HepG2 (cell line): ENCODE measurements around the gene RABGAP1L. TPM values are rescaled to one million over a fixed set of nuclear protein-coding genes. Genes with fewer than 3 reads are reported as not detected.

Experiments
- ATRX ChIP-seq: sonication (generic); formaldehyde crosslinking; IDR thresholded peaks from 2 replicates; pipeline ENCODE4 v1.4.0; 2020; ENCODE audit warnings: missing genetic modification reagents, borderline replicate concordance
- CREBL2 ChIP-seq: sonication (generic); formaldehyde crosslinking; IDR thresholded peaks from 2 replicates; pipeline ENCODE4 v1.8.1; 2023; ENCODE audit warnings: missing genetic modification reagents, mild to moderate bottlenecking, borderline replicate concordance
- FOXK2 ChIP-seq: fragments of 450-650 bp; IDR thresholded peaks from 2 replicates; pipeline ENCODE4 v1.6.1; 2016
- GABPB1 ChIP-seq: IDR thresholded peaks from 2 replicates; pipeline ENCODE4 v1.6.1; 2016; ENCODE audit warnings: mild to moderate bottlenecking, missing genetic modification reagents, moderate library complexity, missing compliant biosample characterization
- HNF4G ChIP-seq, 2 experiments: sonication (generic) in 1 of 2; formaldehyde crosslinking in 1 of 2; IDR thresholded peaks; 2 replicates each; pipeline versions ENCODE4 v1.4.0 to v1.6.1; 2011 to 2020; ENCODE audit warnings: borderline replicate concordance in 2 of 2, low read depth in 2 of 2, mild to moderate bottlenecking in 2 of 2, low read length in 1 of 2, missing genetic modification reagents in 1 of 2, moderate library complexity in 1 of 2
- IKZF1 ChIP-seq: fragments of 450-650 bp; IDR thresholded peaks from 2 replicates; pipeline ENCODE4 v1.7.1; 2016
- NR2F2 ChIP-seq: IDR thresholded peaks from 2 replicates; pipeline ENCODE4 v1.6.1; 2012; ENCODE audit warnings: low read depth, inconsistent platforms, borderline replicate concordance
- NRL ChIP-seq: sonication (generic); formaldehyde crosslinking; IDR thresholded peaks from 2 replicates; pipeline ENCODE4 v1.5.0; 2020; ENCODE audit warnings: missing genetic modification reagents, mild to moderate bottlenecking, moderate library complexity, borderline replicate concordance
- PHF20 ChIP-seq: sonication (generic); formaldehyde crosslinking; IDR thresholded peaks from 2 replicates; pipeline ENCODE4 v1.5.0; 2020; ENCODE audit warnings: mild to moderate bottlenecking, missing genetic modification reagents
- REL ChIP-seq: sonication (generic); formaldehyde crosslinking; conservative IDR thresholded peaks from 2 replicates; pipeline ENCODE4 v1.8.0; 2022; ENCODE audit warnings: mild to moderate bottlenecking, missing genetic modification reagents, moderate library complexity
- TCF7 ChIP-seq: sonication (generic); IDR thresholded peaks from 2 replicates; pipeline ENCODE4 v1.6.1; 2016; ENCODE audit warnings: antibody characterized with exemption, low read depth
- THAP7 ChIP-seq: sonication (generic); formaldehyde crosslinking; IDR thresholded peaks from 2 replicates; pipeline ENCODE4 v1.8.1; 2023; ENCODE audit warnings: mild to moderate bottlenecking, missing genetic modification reagents
- TOPORS ChIP-seq: sonication (generic); formaldehyde crosslinking; IDR thresholded peaks from 2 replicates; pipeline ENCODE4 v1.8.0; 2023; ENCODE audit warnings: mild to moderate bottlenecking, missing genetic modification reagents
- ZBTB7B ChIP-seq: sonication (generic); formaldehyde crosslinking; IDR thresholded peaks from 2 replicates; pipeline ENCODE4 v1.4.0; 2020; ENCODE audit warnings: missing genetic modification reagents
- ZNF10 ChIP-seq: sonication (generic); formaldehyde crosslinking; IDR thresholded peaks from 2 replicates; pipeline ENCODE4 v1.4.0; 2020; ENCODE audit warnings: mild to moderate bottlenecking, low read depth, missing genetic modification reagents, borderline replicate concordance
- ZNF446 ChIP-seq: sonication (generic); formaldehyde crosslinking; IDR thresholded peaks from 2 replicates; pipeline ENCODE4 v1.5.0; 2020; ENCODE audit warnings: mild to moderate bottlenecking, missing genetic modification reagents
- ZNF501 ChIP-seq: sonication (generic); formaldehyde crosslinking; IDR thresholded peaks from 2 replicates; pipeline ENCODE4 v1.5.1; 2020; ENCODE audit warnings: mild to moderate bottlenecking, moderate library complexity, missing genetic modification reagents
- ZNF703 ChIP-seq: sonication (generic); formaldehyde crosslinking; IDR thresholded peaks from 2 replicates; pipeline ENCODE4 v1.5.1; 2020; ENCODE audit warnings: missing genetic modification reagents, mild to moderate bottlenecking, moderate library complexity, borderline replicate concordance
- ZNF772 ChIP-seq: sonication (generic); formaldehyde crosslinking; IDR thresholded peaks from 2 replicates; pipeline ENCODE4 v1.5.0; 2020; ENCODE audit warnings: mild to moderate bottlenecking, missing genetic modification reagents
- ZNF776 ChIP-seq: sonication (generic); formaldehyde crosslinking; IDR thresholded peaks from 2 replicates; pipeline ENCODE4 v1.4.0; 2020; ENCODE audit warnings: mild to moderate bottlenecking, missing genetic modification reagents
- ZNF841 ChIP-seq: sonication (generic); formaldehyde crosslinking; IDR thresholded peaks from 2 replicates; pipeline ENCODE4 v1.8.1; 2023; ENCODE audit warnings: missing genetic modification reagents, borderline replicate concordance
- ZXDC ChIP-seq: sonication (generic); formaldehyde crosslinking; IDR thresholded peaks from 2 replicates; pipeline ENCODE4 v1.5.0; 2020; ENCODE audit warnings: mild to moderate bottlenecking, missing genetic modification reagents
- polyA plus RNA-seq, 8 experiments: library from polyadenylated mRNA; depleted of rRNA in 3 of 8; stranded (reverse) in 7 of 8; unstranded in 1 of 8; fragments of >200 nt; fragmentation: Illumina TruSeq in 4 of 8; extraction: Trizol in 4 of 8; gene quantifications; 2 replicates each; pipeline versions ENCODE4 v1.2.1 to v1.2.3, GENCODE V29; 2011 to 2016; ENCODE audit warnings: low read depth in 4 of 8, missing spikeins in 1 of 8, mixed read lengths in 1 of 8; ENCODE audit not compliant: insufficient read depth in 1 of 8
- total RNA-seq, 5 experiments: library from RNA; depleted of rRNA; stranded (reverse); fragments of >200 nt; fragmentation: Illumina TruSeq; extraction: Trizol; gene quantifications; 2 replicates each; pipeline ENCODE4 v1.2.3, GENCODE V29; 2016; ENCODE audit warnings: low read depth in 1 of 5
- TF ChIP-seq, protein P1 (sequence below): sonication (generic); formaldehyde crosslinking; IDR thresholded peaks from 2 replicates; pipeline ENCODE4 v1.5.0; 2020; ENCODE audit warnings: missing genetic modification reagents
- TF ChIP-seq, protein P2 (sequence below): sonication (generic); formaldehyde crosslinking; IDR thresholded peaks from 2 replicates; pipeline ENCODE4 v1.4.0; 2020; ENCODE audit warnings: missing genetic modification reagents

Gene RABGAP1L
- total and polyA plus RNA-seq, 2 of the 13 experiments (the other 11 are each of a cell fraction or from before 2014, with no cell fraction given), result 7.9 to 22.6 TPM

GRCh38 chr1:175023043-175023921 is 864.0 kb downstream of the RABGAP1L start, which contains the start of gene MRPS14 (continued):
- TF ChIP-seq ZXDC, result no peak
- TF ChIP-seq HNF4G (IDR thresholded peaks at IDR 0.05; ENCODE audit: borderline replicate concordance, low read depth, low read length), result peak; percentile 21; the same call in 1 of the 2 replicates
- TF ChIP-seq HNF4G (CRISPR knock-in tag; IDR thresholded peaks at IDR 0.05; ENCODE audit: borderline replicate concordance, low read depth), result 0 out of 2 replicates have a peak, but pooled peaks have one; percentile 39
- TF ChIP-seq ZNF10 (CRISPR knock-in tag), result no peak
- TF ChIP-seq TCF7, result no peak
- TF ChIP-seq, protein P1, sequence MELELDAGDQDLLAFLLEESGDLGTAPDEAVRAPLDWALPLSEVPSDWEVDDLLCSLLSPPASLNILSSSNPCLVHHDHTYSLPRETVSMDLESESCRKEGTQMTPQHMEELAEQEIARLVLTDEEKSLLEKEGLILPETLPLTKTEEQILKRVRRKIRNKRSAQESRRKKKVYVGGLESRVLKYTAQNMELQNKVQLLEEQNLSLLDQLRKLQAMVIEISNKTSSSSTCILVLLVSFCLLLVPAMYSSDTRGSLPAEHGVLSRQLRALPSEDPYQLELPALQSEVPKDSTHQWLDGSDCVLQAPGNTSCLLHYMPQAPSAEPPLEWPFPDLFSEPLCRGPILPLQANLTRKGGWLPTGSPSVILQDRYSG (CRISPR knock-in tag), result peak; percentile 54; the same call in 1 of the 2 replicates
- no peak for TF ChIP-seq NR2F2
- TF ChIP-seq ZBTB7B, result no peak
- no peak for TF ChIP-seq THAP7 (CRISPR knock-in tag)
- no peak for TF ChIP-seq REL (CRISPR knock-in tag)
- no peak for TF ChIP-seq IKZF1
- TF ChIP-seq CREBL2 (CRISPR knock-in tag), result no peak
- TF ChIP-seq NRL (CRISPR knock-in tag), result peak; percentile 18; the same call in 1 of the 2 replicates
- peak; percentile 43; the same call in 1 of the 2 replicates for TF ChIP-seq FOXK2
- TF ChIP-seq ZNF703 (CRISPR knock-in tag), result no peak
- TF ChIP-seq PHF20, result peak; percentile 91
- no peak for TF ChIP-seq ZNF841 (CRISPR knock-in tag)
- peak; percentile 84 for TF ChIP-seq ZNF501 (CRISPR knock-in tag)
- peak; percentile 65; the same call in 1 of the 2 replicates for TF ChIP-seq ZNF772 (CRISPR knock-in tag)
- no peak for TF ChIP-seq TOPORS (CRISPR knock-in tag)
- no peak for TF ChIP-seq ZNF776 (CRISPR knock-in tag)
- TF ChIP-seq, protein P2, sequence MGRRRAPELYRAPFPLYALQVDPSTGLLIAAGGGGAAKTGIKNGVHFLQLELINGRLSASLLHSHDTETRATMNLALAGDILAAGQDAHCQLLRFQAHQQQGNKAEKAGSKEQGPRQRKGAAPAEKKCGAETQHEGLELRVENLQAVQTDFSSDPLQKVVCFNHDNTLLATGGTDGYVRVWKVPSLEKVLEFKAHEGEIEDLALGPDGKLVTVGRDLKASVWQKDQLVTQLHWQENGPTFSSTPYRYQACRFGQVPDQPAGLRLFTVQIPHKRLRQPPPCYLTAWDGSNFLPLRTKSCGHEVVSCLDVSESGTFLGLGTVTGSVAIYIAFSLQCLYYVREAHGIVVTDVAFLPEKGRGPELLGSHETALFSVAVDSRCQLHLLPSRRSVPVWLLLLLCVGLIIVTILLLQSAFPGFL (CRISPR knock-in tag), result no peak
- peak; percentile 77 for TF ChIP-seq GABPB1 (CRISPR knock-in tag)
- TF ChIP-seq ATRX, result no peak
- no peak for TF ChIP-seq ZNF446
